T-helper 2 cell (primary cell): Measurements from ENCODE around the gene MAST2.
A peak's percentile ranks its signal among the peaks of the same experiment; 100 is the strongest.
"Not testable (repeated sequence)": the region's sequence is repeated elsewhere in the genome, so short reads cannot be mapped to it uniquely, and the experiment has no call there.

ENCODE experiments used
- DNase-seq, 5 experiments: peaks; one replicate each; pipeline versions ENCODE4 v3.0.0 to v3.0.0-alpha.2; 2012 to 2022

Gene MAST2

DNA sequence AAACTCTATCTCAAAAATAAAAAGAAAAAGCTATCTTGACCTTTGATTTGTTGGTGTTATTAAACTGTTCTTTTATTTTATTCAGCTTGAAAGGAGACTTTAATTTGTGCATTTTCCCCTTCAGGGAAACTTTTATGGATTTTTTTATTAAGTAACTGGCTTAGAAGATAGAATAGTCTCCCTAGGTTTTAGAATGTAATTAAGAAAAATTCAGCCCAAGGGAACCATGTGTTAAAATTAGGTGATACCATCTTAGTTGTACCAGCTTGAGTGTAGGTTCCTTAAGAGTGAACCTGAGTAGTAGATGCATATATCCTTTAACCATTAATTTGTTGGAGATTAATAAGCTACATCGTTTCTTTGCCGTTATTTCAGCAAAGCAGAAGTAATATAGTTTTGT, 11.4 kb downstream of the MAST2 start:
- no peak for DNase-seq

DNA sequence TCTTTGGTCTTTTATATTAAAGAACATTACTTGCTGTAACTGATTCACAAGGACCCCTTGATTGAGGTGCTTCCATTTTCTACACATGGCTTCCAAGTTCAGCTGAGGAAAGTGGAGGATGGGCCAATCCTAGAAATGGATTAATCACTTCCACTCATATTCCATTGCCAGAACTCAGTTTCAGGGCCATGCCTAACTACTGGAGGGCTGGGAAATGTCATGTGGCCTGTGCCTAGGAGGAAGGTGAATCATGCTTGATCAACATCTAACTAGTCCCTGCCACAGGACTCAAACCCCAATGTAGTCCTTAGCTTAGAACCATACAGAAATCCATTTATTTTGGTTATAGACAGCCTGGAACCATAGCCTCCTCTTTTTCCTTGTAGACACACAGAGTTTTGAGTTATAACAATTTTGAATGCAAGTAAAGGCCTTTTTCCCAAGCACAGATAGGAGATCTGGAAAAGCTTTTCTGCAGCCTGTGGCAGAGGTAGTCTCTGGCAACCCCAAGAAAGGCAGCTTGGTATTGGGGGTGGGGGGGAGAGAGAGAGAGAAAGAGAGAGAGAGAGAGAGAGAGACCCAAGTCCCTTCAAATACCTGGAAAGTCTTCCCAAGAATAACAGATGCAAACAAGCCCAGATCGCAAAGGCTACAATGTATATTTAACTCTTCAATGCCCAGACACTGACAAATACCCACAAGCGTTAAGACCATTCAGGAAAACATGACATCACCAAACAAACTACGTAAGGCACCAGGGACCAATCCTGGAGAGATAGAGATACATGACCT, 12.5 kb downstream of the MAST2 start:
- DNase-seq, result no peak

DNA sequence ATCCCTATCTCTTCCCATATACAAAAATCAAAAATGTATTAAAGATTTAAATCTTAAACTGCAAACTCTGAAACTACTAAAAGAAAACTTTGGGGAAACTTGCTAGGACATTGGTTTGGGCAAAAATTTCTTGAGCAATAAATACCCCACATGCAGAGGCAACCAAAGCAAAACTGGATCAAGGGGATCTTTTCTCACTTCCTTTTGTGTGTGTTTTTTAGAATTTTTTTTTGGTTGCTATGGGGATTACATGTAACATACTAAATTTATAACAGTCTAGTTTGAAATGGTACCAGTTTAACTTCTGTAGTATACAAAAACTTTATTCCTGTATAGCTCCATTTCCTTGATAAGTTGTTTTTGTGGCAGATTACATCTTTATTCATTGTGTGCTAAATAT, 16.8 kb downstream of the MAST2 start:
- no peak for DNase-seq

DNA sequence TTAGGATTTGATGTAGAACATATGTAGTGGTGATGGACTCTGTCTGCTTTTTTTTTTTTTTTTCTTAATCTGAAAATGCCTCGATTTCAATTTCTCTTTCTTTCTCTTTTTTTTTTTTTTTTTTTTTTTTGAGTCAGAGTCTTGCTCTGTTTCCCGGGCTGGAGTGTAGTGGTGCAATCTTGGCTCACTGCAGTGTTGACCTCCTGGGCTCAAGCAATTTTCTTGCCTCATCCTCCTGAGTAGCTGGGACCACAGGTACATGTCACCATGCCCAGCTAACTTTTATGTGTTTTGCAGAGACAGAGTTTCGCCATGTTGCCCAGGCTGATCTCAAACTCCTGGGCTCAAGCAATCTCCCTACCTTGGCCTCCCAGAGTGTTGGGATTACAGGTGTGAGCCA, 17.4 kb downstream of the MAST2 start:
- no peak for DNase-seq

DNA sequence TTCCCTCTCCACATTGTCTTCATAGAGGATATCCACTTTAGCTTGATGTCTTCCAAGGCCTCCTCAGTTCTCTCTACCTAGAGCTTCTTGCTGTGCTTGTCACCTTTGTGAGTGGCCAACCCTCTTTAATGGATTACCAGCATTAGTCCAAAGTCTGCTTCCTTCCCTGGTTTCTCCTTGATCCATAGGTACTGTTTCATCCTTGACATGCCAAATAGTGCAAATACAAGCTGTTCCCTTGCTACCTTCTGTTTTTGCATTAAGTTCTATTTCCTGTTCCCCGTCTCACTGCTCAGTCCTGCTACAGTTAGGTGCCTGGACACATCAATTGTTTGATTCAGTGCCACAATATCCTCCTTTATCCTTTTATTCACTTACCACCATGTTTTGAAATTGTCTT, 19.2 kb downstream of the MAST2 start:
- DNase-seq, result no peak

DNA sequence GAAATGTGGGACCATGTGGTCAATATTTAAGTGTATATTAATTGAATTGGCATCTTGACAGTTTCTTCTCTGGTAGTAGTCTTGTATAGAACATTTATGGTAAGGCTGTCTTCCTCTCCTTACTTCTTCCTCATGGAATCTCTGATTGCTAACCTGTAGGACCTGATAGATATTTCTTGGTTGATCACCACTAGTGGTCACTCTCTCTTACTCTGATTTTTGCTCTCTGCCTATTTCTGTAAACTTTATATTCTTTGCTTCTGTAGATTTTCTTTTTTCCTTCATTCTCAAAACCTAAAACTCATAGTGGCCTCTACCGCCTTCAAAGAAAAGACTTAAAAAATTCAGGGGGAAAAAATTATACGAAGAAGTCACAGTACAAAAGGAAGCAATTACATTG, 21.2 kb downstream of the MAST2 start:
- DNase-seq, result no peak

DNA sequence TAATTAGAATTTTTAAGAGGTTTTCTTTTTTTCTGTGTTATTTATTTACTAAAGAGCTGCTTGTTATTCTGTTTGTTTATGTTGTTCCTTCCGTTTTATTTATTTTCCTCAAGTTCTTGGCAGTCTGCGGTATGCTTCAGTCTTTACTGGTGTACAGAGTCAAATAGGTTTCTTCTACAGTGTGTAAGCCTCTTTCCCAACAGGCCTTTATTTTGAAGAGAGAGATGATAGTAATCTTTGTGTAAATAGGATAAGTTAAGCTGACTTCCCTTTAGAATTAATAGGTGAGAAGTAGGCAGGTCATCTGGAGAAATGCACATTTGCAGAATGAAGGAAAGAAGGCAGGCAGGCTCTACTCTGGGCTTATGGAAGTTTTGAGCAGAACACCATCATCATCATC, 23.8 kb downstream of the MAST2 start:
- no peak for DNase-seq

DNA sequence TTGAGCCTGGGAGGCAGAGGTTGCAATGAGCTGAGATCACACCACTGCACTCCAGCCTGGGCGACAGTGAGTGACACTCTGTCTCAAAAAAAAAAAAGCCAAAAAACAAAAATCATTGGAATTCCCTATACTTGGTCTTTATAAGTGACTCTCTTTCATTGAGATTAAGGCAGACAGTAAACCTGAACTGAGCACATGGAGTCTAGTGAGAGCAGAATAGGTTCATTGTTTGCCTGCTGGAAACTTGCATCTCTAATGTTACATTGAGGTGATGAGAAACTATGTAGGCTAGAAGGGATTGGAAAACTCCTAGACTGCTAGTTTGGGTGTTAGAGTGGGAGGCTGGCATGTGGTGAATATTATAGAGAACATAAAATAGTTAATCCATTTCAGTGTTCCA, 25.4 kb downstream of the MAST2 start:
- DNase-seq, result no peak

DNA sequence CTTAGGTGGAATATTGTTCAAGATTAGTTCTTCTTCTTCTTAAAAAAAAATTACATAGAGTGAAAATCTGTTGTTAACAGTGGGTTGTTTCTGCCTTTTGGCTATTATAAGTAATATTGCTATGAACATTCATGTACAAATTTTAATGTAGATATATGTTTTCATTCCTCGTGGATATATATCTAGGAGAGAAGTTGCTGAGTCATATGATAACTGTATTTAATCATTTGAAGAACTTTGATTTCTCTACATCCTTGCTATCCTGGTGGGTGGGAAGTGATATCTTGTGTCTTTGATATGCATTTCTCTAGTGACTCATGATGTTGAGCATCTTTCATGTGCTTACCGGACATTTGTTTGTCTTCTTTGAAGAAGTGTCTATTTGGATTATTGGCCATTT, 29.9 kb downstream of the MAST2 start:
- DNase-seq, result no peak

DNA sequence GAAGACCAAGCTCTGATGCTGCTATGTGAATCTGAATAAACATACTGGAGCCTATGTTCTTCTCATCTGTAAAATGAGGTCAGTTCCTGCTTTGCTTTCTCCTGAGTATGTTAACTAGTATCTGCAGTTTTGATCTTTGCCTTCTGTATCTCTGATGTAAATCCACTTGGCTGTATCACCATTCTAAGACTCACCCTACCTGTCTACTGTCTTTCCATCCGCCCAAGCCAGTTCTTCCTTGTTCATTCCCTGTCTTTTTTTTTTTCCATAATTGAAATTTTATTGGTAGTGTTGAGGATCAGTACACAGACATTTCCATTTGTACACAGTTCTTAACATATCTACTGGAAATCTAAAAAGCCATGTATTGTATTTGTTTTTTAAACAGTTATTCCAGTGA, 31.3 kb downstream of the MAST2 start:
- DNase-seq, result no peak

DNA sequence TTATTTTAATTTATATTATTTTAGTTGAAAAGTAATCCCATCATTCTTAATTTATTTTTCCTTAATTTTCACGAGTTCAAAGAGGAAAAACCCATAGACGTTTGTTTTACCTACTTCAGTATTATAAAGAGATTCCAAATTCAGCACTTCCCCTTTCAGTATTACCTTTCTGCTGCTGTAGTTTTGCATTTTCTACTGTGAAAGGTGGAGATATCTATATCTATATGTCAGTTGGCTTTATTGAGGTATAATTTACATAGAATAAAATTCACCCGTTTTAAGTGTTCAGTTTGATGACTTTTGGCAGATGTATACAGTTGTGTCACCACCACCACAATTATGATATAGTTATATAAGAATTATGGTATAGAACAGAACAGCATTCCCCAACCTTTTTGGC, 33.0 kb downstream of the MAST2 start:
- no peak for DNase-seq

DNA sequence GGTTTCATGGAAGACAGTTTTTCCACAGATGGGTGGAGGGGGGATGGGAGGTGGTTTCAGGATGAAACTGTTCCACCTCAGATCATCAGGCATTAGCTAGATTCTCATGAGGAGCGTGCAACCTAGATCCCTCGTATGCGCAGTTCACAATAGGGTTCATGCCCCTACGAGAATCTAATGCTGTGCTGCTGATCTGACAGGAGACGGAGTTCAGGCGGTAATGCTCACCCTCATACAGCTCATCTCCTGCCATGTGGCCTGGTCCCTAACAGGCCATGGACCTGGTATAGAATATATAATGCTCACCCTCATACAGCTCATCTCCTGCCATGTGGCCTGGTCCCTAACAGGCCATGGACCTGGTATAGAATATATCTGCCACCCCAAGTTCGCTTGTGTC, 33.4 kb downstream of the MAST2 start:
- DNase-seq, result not testable (repeated sequence)

DNA sequence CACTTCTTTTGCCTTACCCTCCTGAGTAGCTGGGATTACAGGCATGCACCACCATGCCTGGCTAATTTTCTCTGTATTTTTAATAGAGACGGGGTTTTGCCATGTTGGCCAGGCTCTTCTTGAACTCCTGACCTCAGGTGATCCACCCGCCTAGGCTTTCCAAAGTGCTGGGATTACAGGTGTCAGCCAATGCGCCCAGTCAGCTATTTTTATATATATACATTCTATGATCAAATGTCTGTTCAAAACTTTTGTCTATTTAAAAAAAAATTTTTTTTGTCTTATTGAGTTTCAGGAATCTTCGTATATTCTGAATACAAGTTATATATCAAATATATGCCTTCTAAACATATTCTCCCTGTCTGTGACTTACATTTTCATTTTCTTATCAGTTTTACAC, 34.9 kb downstream of the MAST2 start:
- not testable (repeated sequence) for DNase-seq

DNA sequence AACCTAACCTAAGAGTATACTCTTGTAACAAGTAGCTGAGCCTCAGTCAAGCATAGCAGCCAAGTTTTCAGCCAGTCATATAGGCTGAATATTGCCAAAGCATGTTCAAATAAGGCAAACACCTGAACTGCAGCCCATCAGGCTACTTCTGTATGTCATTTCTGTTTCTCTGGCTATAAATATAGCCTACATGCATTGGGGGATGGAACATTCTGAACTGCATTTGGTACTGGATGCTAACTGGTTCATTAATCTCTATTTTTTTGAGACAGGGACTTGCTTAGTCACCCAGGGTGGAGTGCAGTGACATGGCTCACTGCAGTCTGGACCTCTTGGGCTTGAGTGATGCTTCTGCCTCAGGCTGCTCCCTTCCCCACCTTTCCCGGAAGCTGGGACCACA, 37.3 kb downstream of the MAST2 start:
- no peak for DNase-seq

DNA sequence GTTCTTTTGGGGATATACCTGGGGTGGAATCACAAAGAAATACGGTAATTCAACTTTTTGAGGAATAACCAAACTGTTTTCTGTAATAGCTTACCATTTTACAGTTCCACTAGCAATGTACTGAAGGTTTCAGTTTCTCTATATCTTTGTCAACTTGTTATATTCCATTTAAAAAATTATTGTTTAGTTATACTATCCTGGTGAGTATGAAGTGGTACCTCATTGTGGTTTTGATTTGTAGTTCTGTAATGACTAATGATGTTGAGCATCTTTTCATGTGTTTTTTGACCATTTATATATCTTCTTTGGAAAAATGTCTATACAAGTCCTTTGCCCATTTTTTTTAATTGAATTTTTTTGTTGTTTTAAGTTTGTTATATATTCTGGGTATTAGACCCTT, 39.4 kb downstream of the MAST2 start:
- DNase-seq, result peak in 1 of 5 experiments; percentile 53

DNA sequence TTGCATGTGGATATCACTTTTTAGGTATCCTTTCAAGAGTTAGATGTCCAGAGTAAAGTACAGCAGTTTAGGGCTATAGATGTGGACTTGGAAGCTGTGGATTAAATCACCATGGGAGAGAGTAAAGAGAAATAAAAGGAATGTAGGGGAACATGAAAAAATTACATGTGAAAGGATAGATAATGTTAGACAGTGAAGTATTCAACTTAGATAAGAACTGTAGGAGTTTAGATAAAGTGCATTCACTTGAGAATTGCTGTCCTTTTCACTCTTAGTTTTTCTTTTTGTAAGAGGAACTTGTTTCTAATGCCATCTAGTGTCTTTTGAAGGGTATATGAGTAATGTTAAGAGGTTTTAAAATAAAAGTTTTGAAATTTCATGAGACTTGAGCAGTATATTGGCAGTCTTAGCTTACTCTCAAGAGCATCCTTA, 40.1 kb downstream of the MAST2 start:
- DNase-seq, result peak in 1 of 5 experiments; percentile 55

DNA sequence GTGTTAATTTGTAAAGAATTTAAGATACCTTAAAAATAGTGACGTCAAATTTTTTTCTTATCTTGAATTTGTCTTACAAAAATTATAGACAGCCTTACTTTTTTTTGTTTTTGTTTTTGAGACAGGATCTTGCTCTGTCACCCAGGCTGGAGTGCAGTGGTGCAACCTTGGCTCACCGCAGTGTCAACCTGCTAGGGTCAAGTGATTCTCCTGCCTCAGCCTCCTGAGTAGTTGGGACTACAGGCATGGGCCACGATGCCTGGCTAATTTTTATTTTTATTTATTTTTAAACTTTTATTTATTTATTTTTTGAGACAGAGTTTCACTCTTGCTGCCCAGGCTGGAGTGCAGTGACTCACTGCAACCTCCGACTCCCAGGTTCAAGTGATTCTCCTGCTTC, 40.6 kb downstream of the MAST2 start:
- DNase-seq, result not testable (repeated sequence)

DNA sequence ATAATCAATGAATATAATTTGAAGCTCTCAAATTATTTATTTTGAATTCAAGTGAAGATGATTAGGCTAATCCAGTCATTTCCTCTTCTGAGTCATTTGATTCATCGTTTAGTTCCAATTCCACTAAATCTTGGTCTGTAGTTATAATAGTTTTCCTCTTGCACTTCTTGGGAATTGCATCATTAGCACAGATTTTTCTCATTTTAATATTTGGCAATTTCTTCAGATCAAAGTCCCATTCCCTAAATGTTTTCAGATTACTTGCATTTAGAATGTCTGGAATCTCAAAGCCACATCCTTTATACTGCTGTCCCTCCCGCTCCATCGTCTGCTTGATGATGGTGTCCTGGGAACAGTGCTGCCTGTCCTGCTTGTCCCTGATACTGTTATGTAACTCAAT, 43.5 kb downstream of the MAST2 start:
- no peak for DNase-seq

DNA sequence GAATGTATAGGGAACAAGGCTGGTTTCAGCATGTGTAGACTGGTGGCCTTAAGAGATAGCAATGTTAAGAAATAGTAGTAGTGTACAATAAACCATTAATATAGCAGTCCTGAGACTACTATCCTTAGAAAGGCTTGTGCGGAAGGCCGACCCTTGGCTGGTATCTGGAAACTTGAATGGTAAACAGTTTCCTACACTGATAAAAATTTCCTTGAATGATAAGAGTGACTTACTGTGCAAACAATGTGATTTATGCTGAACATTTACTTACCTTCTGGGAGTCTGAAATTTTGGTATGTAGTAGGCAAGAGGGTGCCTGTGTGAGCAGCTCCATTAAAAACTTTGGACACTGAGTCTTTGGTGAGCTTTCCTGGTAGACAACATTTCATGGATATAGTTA, 44.7 kb downstream of the MAST2 start:
- no peak for DNase-seq

DNA sequence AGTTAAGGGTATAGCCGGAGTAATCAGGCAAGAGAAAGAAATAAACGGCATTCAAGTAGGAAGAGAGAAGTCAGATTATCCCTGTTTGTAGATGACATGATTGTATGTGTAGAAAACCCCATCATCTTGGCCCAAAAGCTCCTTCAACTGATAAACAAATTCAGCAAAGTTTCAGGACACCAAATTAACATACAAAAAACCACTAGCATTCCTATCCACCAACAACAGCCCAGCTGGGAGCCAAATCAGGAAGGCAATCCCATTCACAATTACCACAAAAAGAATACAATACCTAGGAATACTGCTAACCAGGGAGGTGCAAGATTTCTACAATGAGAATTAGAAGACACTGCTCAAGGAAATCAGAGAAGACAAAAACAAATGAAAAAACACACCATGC, 45.3 kb downstream of the MAST2 start:
- no peak for DNase-seq

DNA sequence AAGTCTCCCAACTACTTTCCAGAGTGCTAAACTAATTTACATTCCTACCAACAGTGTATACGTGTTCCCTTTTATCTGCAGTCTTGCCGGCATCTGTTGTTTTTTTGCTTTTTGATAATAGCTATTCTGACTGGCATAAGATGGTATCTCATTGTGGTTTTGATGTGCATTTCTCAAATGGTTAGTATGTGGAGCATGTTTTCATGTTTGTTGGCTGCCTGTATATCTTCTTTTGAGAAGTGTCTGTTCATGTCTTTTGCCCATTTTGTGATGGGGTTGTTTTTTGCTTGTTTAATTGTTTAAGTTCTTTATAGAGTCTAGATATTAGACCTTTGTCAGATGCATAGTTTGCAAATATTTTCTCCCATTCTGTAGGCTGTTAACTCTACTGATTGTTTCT, 46.6 kb downstream of the MAST2 start:
- DNase-seq, result peak in 1 of 5 experiments; percentile 53

DNA sequence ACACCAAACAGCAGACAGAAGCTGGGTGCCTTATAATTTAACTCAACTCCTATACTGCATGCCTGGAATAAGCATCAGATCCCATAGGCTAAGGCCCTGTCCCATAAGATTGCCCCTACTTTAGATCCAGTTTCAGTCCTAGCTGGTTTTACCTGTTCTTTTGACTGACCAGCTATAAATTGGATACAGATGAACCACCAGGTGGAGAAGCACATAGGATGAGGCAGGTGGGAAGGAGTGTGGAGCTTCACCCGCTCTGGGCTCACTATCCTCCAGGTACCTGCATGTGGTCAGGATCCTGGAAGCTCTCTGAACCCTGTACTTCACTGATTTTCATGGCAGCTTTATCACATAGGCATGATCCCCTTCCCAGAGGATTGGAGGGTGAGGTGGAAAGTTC, 51.3 kb downstream of the MAST2 start:
- DNase-seq, result no peak

DNA sequence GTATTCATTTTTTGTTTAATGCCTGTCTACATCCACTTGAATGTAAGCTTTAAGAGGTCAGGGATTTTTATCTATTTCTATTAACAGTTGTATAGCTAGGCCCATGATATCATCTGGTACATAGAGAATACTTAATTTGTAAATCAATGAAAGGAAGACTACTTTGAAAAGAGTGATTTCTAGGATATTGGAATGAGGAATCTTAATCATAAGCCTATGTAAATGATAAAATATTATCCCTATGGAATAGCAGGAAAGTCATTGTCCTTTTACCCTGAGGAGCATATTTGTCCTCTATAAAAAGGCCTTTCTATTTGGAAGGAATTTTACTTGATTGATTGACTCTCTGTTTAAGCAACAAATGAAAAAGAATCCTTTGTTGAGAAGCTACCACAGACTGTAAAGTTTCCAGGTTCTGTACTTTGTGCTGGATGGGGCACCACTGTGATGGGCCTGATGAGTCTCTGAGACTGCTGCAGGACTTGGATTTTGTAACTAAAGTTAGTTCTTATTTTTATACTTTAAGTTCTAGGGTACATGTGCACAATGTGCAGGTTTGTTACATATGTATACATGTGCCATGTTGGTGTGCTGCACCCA, 53.8 kb downstream of the MAST2 start:
- DNase-seq, result no peak

DNA sequence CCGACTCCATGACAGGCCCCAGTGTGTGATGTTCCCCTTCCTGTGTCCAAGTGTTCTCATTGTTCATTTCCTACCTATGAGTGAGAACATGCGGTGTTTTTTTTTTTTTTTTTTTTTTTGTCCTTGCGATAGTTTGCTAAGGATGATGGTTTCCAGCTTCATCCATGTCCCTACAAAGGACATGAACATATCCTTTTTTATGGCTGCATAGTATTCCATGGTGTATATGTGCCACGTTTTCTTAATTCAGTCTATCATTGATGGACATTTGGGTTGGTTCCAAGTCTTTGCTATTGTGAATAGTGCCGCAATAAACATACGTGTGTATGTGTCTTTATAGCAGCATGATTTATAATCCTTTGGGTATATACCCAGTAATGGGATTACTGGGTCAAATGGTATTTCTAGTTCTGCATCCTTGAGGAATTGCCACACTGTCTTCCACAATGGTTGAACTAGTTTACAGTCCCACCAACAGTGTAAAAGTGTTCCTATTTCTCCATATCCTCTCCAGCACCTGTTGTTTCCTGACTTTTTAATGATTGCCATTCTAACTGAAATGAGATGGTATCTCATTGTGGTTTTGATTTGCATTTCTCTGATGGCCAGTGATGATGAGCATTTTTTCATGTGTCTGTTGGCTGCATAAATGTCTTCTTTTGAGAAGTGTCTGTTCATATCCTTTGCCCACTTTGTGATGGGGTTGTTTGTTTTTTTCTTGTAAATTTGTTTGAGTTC, 54.5 kb downstream of the MAST2 start:
- not testable (repeated sequence) for DNase-seq
